H9 (cell line): ENCODE results near the gene GLI2. TPM values are rescaled to one million over a fixed set of nuclear protein-coding genes. Genes with fewer than 3 reads are reported as not detected.

Experiments
- DNase-seq: peaks from one replicate; pipeline ENCODE4 v3.0.0-alpha.2; 2017
- H2AFZ ChIP-seq: one replicate; pipeline ENCODE4 v1.6.1; 2013; ENCODE audit warnings: mild to moderate bottlenecking, low read length, control low read depth, moderate library complexity
- H2AK5ac ChIP-seq: 2 replicates; pipeline ENCODE4 v1.6.1; 2013; ENCODE audit warnings: low read length, control low read depth, mixed read lengths; ENCODE audit not compliant: insufficient read length
- H2BK120ac ChIP-seq: one replicate; pipeline ENCODE4 v1.6.1; 2013; ENCODE audit warnings: low read depth, mild to moderate bottlenecking, low read length, control low read depth, inconsistent platforms; ENCODE audit not compliant: poor library complexity, severe bottlenecking
- H2BK12ac ChIP-seq: 2 replicates; pipeline ENCODE4 v1.6.1; 2013; ENCODE audit warnings: low read length, control low read depth, mixed read lengths, low read depth; ENCODE audit not compliant: insufficient read length
- H2BK15ac ChIP-seq: 2 replicates; pipeline ENCODE4 v1.6.1; 2013; ENCODE audit warnings: low read depth, low read length, control low read depth
- H2BK20ac ChIP-seq: one replicate; pipeline ENCODE4 v1.6.1; 2013; ENCODE audit warnings: low read depth, mild to moderate bottlenecking, low read length, control low read depth, inconsistent platforms; ENCODE audit not compliant: poor library complexity, severe bottlenecking
- H2BK5ac ChIP-seq: 2 replicates; pipeline ENCODE4 v1.6.1; 2013; ENCODE audit warnings: low read length, control low read depth, mixed read lengths; ENCODE audit not compliant: insufficient read length
- H3K14ac ChIP-seq: 2 replicates; pipeline ENCODE4 v1.6.1; 2013; ENCODE audit warnings: low read length, control low read depth; ENCODE audit not compliant: insufficient read depth
- H3K18ac ChIP-seq: 2 replicates; pipeline ENCODE4 v1.6.1; 2013; ENCODE audit warnings: low read depth, mild to moderate bottlenecking, mixed read lengths, low read length, control low read depth; ENCODE audit not compliant: insufficient read length
- H3K23ac ChIP-seq: 2 replicates; pipeline ENCODE4 v1.6.1; 2013; ENCODE audit warnings: low read length, control low read depth, mixed read lengths, low read depth; ENCODE audit not compliant: insufficient read length
- H3K23me2 ChIP-seq: 2 replicates; pipeline ENCODE4 v1.6.1; 2013; ENCODE audit warnings: low read depth, mild to moderate bottlenecking, mixed read lengths, low read length, control low read depth; ENCODE audit not compliant: insufficient read length, poor library complexity, severe bottlenecking
- H3K27ac ChIP-seq: 2 replicates; pipeline ENCODE4 v1.5.1; 2013; ENCODE audit warnings: low read length, control low read depth, mixed read lengths, low read depth; ENCODE audit not compliant: insufficient read length
- H3K27me3 ChIP-seq: 2 replicates; pipeline ENCODE4 v1.6.1; 2013; ENCODE audit warnings: low read length, control low read depth, inconsistent platforms; ENCODE audit not compliant: insufficient read depth
- H3K4ac ChIP-seq: 2 replicates; pipeline ENCODE4 v1.6.1; 2013; ENCODE audit warnings: low read depth, mild to moderate bottlenecking, control low read depth, inconsistent platforms, low read length, moderate library complexity
- H3K4me1 ChIP-seq: 2 replicates; pipeline ENCODE4 v1.6.1; 2013; ENCODE audit warnings: low read length, control low read depth, inconsistent platforms; ENCODE audit not compliant: insufficient read depth
- H3K4me2 ChIP-seq: 2 replicates; pipeline ENCODE4 v1.6.1; 2013; ENCODE audit warnings: low read length, control low read depth, mixed read lengths; ENCODE audit not compliant: insufficient read length, insufficient read depth
- H3K56ac ChIP-seq: 2 replicates; pipeline ENCODE4 v1.6.1; 2013; ENCODE audit warnings: low read depth, mild to moderate bottlenecking, mixed read lengths, low read length, control low read depth; ENCODE audit not compliant: insufficient read length
- H3K79me1 ChIP-seq: 2 replicates; pipeline ENCODE4 v1.6.1; 2013; ENCODE audit warnings: low read depth, mild to moderate bottlenecking, moderate library complexity, low read length, control low read depth, inconsistent platforms; ENCODE audit not compliant: insufficient read depth, poor library complexity, severe bottlenecking
- H3K79me2 ChIP-seq: 2 replicates; pipeline ENCODE4 v1.6.1; 2013; ENCODE audit warnings: low read length, control low read depth, inconsistent platforms; ENCODE audit not compliant: insufficient read depth
- H3K9ac ChIP-seq: 2 replicates; pipeline ENCODE4 v1.6.1; 2013; ENCODE audit warnings: low read length, control low read depth, mixed read lengths; ENCODE audit not compliant: insufficient read length; ENCODE audit errors: extremely low read depth
- H3K9me3 ChIP-seq: one replicate; pipeline ENCODE4 v1.6.1; 2013; ENCODE audit warnings: low read depth, low read length, inconsistent platforms; ENCODE audit not compliant: control insufficient read depth
- H3T11ph ChIP-seq: one replicate; pipeline ENCODE4 v1.6.1; 2013; ENCODE audit warnings: mild to moderate bottlenecking, low read length, control low read depth, inconsistent platforms
- H4K20me1 ChIP-seq: one replicate; pipeline ENCODE4 v1.6.1; 2013; ENCODE audit not compliant: control insufficient read depth, insufficient read length, insufficient read depth
- H4K5ac ChIP-seq: 2 replicates; pipeline ENCODE4 v1.6.1; 2013; ENCODE audit warnings: low read depth, mild to moderate bottlenecking, mixed read lengths, low read length, control low read depth; ENCODE audit not compliant: insufficient read length
- H4K8ac ChIP-seq: replicated peaks from 2 replicates; pipeline ENCODE4 v1.6.1; 2013; ENCODE audit warnings: low read length, control low read depth, mixed read lengths, low read depth; ENCODE audit not compliant: insufficient read length
- H4K91ac ChIP-seq: 2 replicates; pipeline ENCODE4 v1.6.1; 2013; ENCODE audit warnings: low read depth, mild to moderate bottlenecking, moderate library complexity, mixed read lengths, low read length, control low read depth; ENCODE audit not compliant: insufficient read length
- H3K27ac Mint-ChIP-seq, 3 experiments: 2 replicates in 2 of 3; 3 replicates in 1 of 3; pipeline ENCODE4 v1.8.0; 2020 to 2021; ENCODE audit warnings: mixed read lengths in 3 of 3, mild to moderate bottlenecking in 1 of 3, moderate library complexity in 1 of 3
- H3K27me3 Mint-ChIP-seq: 2 replicates; pipeline ENCODE4 v1.8.0; 2021; ENCODE audit warnings: low read depth, mild to moderate bottlenecking, moderate library complexity, mixed read lengths
- H3K36me3 Mint-ChIP-seq, 3 experiments: 2 replicates in 2 of 3; 3 replicates in 1 of 3; pipeline ENCODE4 v1.8.0; 2020 to 2021; ENCODE audit warnings: low read depth in 3 of 3, mixed read lengths in 3 of 3; ENCODE audit not compliant: insufficient read depth in 1 of 3
- H3K4me1 Mint-ChIP-seq, 2 experiments: 2 replicates each; pipeline ENCODE4 v1.8.0; 2020; ENCODE audit warnings: mixed read lengths in 2 of 2
- H3K4me3 Mint-ChIP-seq, 2 experiments: 2 replicates in 1 of 2; 3 replicates in 1 of 2; pipeline ENCODE4 v1.8.0; 2020 to 2021; ENCODE audit warnings: mild to moderate bottlenecking in 2 of 2, mixed read lengths in 2 of 2, moderate library complexity in 1 of 2
- H3K9me3 Mint-ChIP-seq, 2 experiments: 2 replicates in 1 of 2; 3 replicates in 1 of 2; pipeline ENCODE4 v1.8.0; 2020; ENCODE audit warnings: mild to moderate bottlenecking in 2 of 2, mixed read lengths in 2 of 2, moderate library complexity in 1 of 2
- WGBS: extraction: QIAGEN DNeasy Blood & Tissue Kit; methylation state at CpG from one replicate; pipeline ENCODE4 v1.1.7; 2013; ENCODE audit warnings: missing lambda C conversion rate, low lambda C conversion rate, mixed read lengths; ENCODE audit not compliant: insufficient read length; ENCODE audit errors: extremely low coverage; 5-methylcytosine and 5-hydroxymethylcytosine counted together
- total RNA-seq: library from RNA; stranded (reverse); gene quantifications from 2 replicates; pipeline ENCODE4 v1.2.1, GENCODE V29; 2021
- TF ChIP-seq, protein P1 (sequence below): fragments of 200-600 bp; sonication (generic); conservative IDR thresholded peaks from 3 replicates; pipeline ENCODE4 v1.8.0; 2021; ENCODE audit warnings: antibody characterized with exemption, mild to moderate bottlenecking

GLI2 gene
- total RNA-seq, 1 experiment from 2014 or later, result 56.7 TPM

- no CpG with 5 or more reads among the region's 4 CpGs for WGBS
- no peak overlapping the region for H2BK15ac ChIP-seq
- H3K14ac ChIP-seq, result no peak overlapping the region
- Mint-ChIP-seq H3K27ac (no peak overlapping the region; a peak in 1 of 7 replicates), H3K36me3 (no peaks in the 10 kb centered on the region; a peak in 2 of 7 replicates), H3K27me3 (peaks cover 67% of the 10 kb centered on the region), H3K4me1 (peaks cover 82 to 85% of the 10 kb centered on the region in 2 experiments), H3K9me3 (no peaks in the 10 kb centered on the region; a peak in 1 of 5 replicates), H3K4me3 (no peak overlapping the region)
- H2AK5ac ChIP-seq, result no peak overlapping the region
- no peak overlapping the region for H2BK120ac ChIP-seq
- H3K27me3 ChIP-seq, result no peaks in the 10 kb centered on the region; the same call in 1 of the 2 replicates
- H3K56ac ChIP-seq, result no peak overlapping the region
- no peaks in the 10 kb centered on the region for H3K9me3 ChIP-seq
- H3K4me2 ChIP-seq, result no peak overlapping the region
- H2AFZ ChIP-seq, result no peak overlapping the region
- H2BK20ac ChIP-seq, result no peak overlapping the region
- no peaks in the 10 kb centered on the region for H3K79me2 ChIP-seq
- no peak overlapping the region for H2BK5ac ChIP-seq
- H3K4me1 ChIP-seq, result peaks cover 2% of the 10 kb centered on the region; the same call in 1 of the 2 replicates
- no peak overlapping the region for H3K23ac ChIP-seq
- no peak overlapping the region for H3K18ac ChIP-seq
- H3K9ac ChIP-seq, result no peak overlapping the region
- H4K91ac ChIP-seq, result no peak overlapping the region
- TF ChIP-seq, protein P1, sequence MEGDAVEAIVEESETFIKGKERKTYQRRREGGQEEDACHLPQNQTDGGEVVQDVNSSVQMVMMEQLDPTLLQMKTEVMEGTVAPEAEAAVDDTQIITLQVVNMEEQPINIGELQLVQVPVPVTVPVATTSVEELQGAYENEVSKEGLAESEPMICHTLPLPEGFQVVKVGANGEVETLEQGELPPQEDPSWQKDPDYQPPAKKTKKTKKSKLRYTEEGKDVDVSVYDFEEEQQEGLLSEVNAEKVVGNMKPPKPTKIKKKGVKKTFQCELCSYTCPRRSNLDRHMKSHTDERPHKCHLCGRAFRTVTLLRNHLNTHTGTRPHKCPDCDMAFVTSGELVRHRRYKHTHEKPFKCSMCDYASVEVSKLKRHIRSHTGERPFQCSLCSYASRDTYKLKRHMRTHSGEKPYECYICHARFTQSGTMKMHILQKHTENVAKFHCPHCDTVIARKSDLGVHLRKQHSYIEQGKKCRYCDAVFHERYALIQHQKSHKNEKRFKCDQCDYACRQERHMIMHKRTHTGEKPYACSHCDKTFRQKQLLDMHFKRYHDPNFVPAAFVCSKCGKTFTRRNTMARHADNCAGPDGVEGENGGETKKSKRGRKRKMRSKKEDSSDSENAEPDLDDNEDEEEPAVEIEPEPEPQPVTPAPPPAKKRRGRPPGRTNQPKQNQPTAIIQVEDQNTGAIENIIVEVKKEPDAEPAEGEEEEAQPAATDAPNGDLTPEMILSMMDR, result no peak
- no peak overlapping the region for H2BK12ac ChIP-seq
- no peak overlapping the region for H3K4ac ChIP-seq
- H3T11ph ChIP-seq, result no peak overlapping the region
- no peaks in the 10 kb centered on the region for H3K23me2 ChIP-seq
- H3K27ac ChIP-seq, result no peak overlapping the region
- no peak overlapping the region for H4K5ac ChIP-seq
- no peaks in the 10 kb centered on the region for H3K79me1 ChIP-seq
- no peak overlapping the region for H4K8ac ChIP-seq
- no peak for DNase-seq
- no peaks in the 10 kb centered on the region for H4K20me1 ChIP-seq
Measured at GRCh38 chr2:120703330-120703994, 32.2 kb upstream of the GLI2 start.
